ENCODE data around the gene PIGU.

The PIGU gene

GRCh38 chr20:34553366-34553867 is 123.5 kb downstream of the PIGU start:
- DNase-seq: no peak

- DNase-seq: no peak
Observed at GRCh38 chr20:34552569-34552968, 124.3 kb downstream of the PIGU start.

- DNase-seq: no peak
Observed at GRCh38 chr20:34549929-34550305, 127.0 kb downstream of the PIGU start.

DNA sequence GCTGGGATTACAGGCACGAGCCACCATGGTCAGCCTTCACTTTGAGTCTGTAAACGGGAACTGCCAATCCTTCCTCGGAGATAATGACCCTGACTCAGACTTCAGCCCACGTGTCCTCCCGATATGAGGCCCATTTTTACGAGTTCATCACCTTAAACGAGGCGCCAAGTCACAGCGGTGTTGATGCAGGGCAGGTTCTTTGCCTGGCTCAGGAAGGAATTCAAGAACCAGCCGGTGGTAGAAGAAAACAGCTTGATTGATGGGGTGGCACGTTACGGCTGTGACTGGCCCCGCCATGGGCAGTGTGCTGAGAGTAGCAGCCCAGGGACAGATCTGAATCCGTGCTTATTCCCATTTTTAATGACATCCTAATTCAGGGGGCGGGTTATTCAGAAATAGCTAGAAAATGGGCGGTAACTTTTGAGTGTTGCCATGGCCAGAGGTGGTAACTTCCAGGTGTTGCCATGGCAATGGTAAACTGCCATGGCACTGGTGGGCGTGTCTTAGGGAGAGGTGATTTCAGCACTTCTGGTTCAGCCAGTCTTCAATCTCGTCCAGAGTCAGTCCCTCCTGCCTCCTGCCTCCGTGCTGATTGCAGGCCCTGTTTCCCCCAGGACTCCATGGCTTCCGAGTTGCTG is 127.5 kb downstream of the PIGU start:
- DNase-seq: no peak

GRCh38 chr20:34547844-34548613 is 128.9 kb downstream of the PIGU start:
- DNase-seq: no peak

GRCh38 chr20:34546751-34547181 is 130.1 kb downstream of the PIGU start:
- peak; percentile 56 to 81 for DNase-seq

DNA sequence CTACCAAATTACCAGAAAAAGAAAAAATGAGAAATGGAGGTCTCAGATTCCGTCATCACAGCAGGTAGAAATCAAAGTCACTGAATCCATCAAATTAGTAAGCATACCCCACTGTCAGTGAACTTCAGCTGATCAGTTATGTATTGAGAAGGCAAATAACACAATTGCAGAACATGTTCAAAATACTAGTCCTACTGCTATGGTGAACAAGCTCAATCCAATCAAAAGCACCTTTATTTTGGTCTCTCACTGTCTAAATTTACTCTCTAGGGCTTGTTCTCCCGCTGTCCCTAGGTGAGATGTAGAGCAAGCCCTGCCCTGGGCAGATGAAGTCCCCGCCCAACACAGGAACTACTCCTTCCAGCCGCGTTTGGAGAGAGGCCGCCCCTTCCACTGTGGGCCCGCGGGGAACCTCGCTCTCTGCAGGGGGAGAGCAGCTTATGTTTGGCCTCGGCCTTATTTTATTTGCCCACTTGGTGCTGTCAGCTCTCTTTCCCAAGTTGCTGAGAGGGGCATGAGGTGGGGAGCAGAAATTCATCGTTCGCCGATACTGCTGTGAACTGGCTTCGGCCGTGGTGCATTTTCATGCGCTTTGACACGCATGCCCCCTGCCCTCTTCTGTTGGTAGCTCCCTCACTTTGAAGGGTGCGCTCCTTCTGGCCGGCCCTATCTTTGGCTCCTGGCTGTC is 132.6 kb downstream of the PIGU start:
- no peak for DNase-seq

DNA sequence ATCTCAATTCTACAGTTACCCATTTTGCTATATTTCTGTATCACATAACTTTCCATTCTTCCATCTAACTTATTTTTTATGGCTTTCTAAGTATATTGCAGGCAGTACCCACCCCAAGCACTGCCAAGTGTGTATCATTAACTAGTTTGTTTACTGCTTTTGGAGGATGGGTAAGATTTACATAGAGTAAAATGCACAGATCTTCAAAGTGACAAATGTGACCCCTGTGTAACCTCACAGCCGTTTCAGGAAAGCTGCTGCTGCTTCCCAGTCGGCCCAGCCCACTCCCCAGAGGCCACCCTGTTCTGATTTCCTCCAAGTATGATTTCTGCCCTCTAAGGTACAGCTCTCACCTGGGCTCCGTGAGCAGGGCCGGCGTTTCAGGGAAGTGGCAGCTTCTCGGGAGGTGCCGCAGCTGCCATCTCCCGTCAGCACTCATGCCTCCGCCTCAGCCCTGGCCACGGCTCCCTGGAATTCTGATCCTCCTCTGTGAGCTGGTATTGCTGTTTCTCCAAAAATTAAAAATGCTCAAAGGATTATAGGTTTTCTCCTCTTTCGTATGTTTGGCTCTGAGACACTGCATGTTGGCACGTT is 133.3 kb downstream of the PIGU start:
- DNase-seq: no peak

DNA sequence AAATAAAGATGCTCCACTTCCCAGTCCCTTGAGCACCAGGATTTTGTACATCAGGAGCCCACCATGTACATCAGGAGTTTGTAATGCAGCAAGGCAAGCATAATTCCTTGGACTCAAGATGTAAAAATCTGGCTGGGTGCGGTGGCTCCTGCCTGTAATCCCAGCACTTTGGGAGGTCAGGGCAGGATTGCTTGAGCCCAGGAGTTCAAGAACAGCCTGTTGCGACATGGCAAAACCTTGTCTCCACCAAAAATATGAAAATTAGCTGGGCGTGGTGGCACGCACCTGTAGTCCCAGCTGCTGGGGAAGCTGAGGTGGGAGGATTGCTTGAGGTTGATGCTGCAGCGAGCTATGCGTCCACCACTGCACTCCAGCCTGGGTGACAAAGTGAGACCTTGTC is 134.5 kb downstream of the PIGU start:
- no peak for DNase-seq

GRCh38 chr20:34541917-34542316 is 135.0 kb downstream of the PIGU start:
- DNase-seq: no peak

DNA sequence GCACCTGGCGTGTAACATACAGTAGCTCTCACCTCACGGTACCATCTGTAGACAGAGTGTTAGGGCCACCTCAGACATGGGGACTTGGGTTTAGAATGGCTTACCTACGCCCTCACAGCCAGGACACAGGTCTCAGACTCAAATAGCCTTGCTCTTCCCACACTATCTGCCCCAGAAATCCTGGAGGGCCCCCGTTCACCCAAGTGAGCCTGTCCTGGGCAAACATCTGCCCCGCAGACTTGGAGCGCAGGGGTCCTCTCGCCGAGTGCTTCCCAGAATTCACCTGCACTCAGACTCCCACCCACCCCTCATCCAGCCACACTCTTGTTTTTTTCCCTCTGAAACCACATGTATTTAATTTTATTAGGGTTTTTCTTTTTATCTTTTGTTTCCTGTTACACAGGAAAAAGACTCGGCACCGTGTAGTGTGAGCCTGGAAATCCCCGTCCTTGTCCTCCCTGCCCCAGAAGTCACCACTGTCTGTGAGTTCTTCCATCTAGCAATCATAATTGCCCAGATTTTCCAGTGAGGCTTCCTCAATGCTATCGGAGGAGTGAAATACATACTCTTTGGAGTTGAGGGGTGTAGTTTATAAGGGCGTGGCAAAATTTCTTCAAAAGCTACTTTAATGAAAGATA is 135.5 kb downstream of the PIGU start:
- DNase-seq: no peak

GRCh38 chr20:34540596-34541263 is 136.2 kb downstream of the PIGU start:
- DNase-seq: no peak

DNA sequence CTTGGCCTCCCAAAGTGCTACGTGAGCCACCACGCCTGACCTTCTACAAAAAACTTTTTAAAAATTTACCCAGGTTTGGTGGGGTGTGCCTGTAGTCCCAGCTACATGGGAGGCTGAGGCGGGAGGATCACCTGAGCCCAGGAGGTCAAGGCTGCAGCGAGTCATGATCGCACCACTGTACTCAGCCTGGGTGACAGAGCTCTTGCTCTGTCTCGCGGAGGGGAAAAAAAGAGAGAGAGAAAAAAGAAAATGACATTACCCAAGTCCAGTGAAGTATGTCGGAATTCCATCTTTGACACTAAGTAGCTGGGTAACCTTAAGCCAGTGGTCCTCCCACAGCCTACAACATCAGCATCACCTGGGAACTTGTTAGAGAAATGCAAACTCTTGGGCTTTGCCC is 137.1 kb downstream of the PIGU start:
- DNase-seq: no peak

GRCh38 chr20:34538671-34539123 is 138.2 kb downstream of the PIGU start:
- DNase-seq: no peak

- DNase-seq: no peak
Observed at GRCh38 chr20:34537651-34538050, 139.2 kb downstream of the PIGU start.

- DNase-seq: no peak
Observed at GRCh38 chr20:34536798-34537394, 140.0 kb downstream of the PIGU start.

GRCh38 chr20:34535857-34536256 is 141.0 kb downstream of the PIGU start:
- DNase-seq: no peak

GRCh38 chr20:34535301-34535840 is 141.5 kb downstream of the PIGU start:
- no peak for DNase-seq

GRCh38 chr20:34534391-34535165 is 142.3 kb downstream of the PIGU start:
- DNase-seq: no peak

- DNase-seq: no peak
Observed at GRCh38 chr20:34532756-34533155, 144.1 kb downstream of the PIGU start.

- DNase-seq: no peak
Observed at GRCh38 chr20:34532320-34532719, 144.6 kb downstream of the PIGU start.

Measured in NCI-H2081 (cell line).